ENCODE results near the gene AQR. TPM values are rescaled to one million over a fixed set of nuclear protein-coding genes. Genes with fewer than 3 reads are reported as not detected.

AQR gene
- total and polyA plus RNA-seq, 2 of the 8 experiments (the other 6 are each of a cell fraction or from before 2014, with no cell fraction given) = 34.5 to 57.6 TPM

DNA sequence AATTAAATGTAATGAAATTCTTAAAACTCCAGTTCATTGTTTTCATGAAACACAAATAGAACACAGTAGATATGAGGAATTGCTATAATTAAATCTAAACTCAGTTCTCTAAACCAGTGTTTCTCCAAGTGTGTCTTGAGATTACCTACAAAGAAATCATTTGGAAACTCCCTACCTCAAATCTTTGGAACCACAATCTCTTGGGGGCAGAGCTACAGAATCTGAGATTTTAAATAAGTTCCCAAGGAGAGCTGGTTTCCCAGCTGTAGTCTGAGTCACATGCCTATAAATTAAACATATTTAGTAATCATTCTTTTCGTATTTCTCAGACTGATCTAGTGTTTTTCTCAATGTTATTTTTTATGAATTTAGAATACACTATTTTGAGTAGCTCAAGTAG, 157.2 kb downstream of the AQR start:
- 86% methylated on average over 1 of the region's 1 CpG; no CpG with 5 or more reads in 1 of the 2 experiments for WGBS, 2 experiments (ENCODE audit: extremely low coverage in 1 of 2, insufficient coverage in 1 of 2, insufficient read length in 1 of 2, insufficient replicate concordance in 2 of 2, low coverage in 1 of 2, low lambda C conversion rate in 2 of 2, missing lambda C conversion rate in 1 of 2)
- Histone ChIP-seq H3K4me3 (ENCODE audit: extremely low read depth in 1 of 4, insufficient read depth in 2 of 4, low read depth in 3 of 4, low read length in 4 of 4) (no peak overlapping the region), H3K9ac (replicated peaks in 1 of 4; ENCODE audit: extremely low read depth in 1 of 4, low read depth in 3 of 4, low read length in 3 of 4) (no peak overlapping the region), H3K27me3 (replicated peaks in 1 of 4; ENCODE audit: control insufficient read depth in 3 of 4, extremely low read depth in 1 of 4, insufficient read depth in 3 of 4, low read length in 3 of 4) (no peaks in the 10 kb centered on the region), H3K4ac (replicated peaks; ENCODE audit: insufficient read length, low read depth, low read length) (no peak overlapping the region), H2BK5ac (ENCODE audit: low read depth, low read length) (no peak overlapping the region), H3K23me2 (ENCODE audit: low read depth, low read length) (no peaks in the 10 kb centered on the region), H3K79me2 (ENCODE audit: control insufficient read depth in 1 of 2, insufficient read depth in 2 of 2, low read length in 2 of 2) (no peaks in the 10 kb centered on the region), H3K4me2 (ENCODE audit: insufficient read depth in 1 of 2, low read depth in 2 of 2, low read length in 2 of 2) (no peak overlapping the region), H2BK15ac (ENCODE audit: low read length) (no peak overlapping the region), H3K4me1 (replicated peaks in 1 of 4; ENCODE audit: control insufficient read depth in 3 of 4, insufficient read depth in 4 of 4, low read length in 3 of 4) (no peaks in the 10 kb centered on the region; a peak in 1 of 7 replicates), H4K91ac (replicated peaks; ENCODE audit: insufficient read length, low read length) (no peak overlapping the region), H3K18ac (ENCODE audit: extremely low read depth, low read length) (no peak overlapping the region), H4K20me1 (replicated peaks in 1 of 2; ENCODE audit: control insufficient read depth in 1 of 2, insufficient read depth in 2 of 2, low read length in 2 of 2) (no peaks in the 10 kb centered on the region), H3K23ac (ENCODE audit: insufficient read length) (no peak overlapping the region), H2BK20ac (ENCODE audit: low read length) (no peak overlapping the region), H3K9me3 (ENCODE audit: insufficient read depth in 2 of 2, low read depth in 1 of 2, low read length in 1 of 2) (no peaks in the 10 kb centered on the region), H3K27ac (ENCODE audit: low read depth, low read length) (no peak overlapping the region), H2BK12ac (ENCODE audit: low read depth, low read length) (no peak overlapping the region), H3K36me3 (ENCODE audit: control insufficient read depth in 2 of 4, insufficient read depth in 4 of 4, low read length in 3 of 4) (no peaks in the 10 kb centered on the region), H3K14ac (ENCODE audit: insufficient read length) (no peak overlapping the region), H3K79me1 (ENCODE audit: low read depth, low read length) (no peaks in the 10 kb centered on the region), H4K8ac (ENCODE audit: extremely low read depth, insufficient read depth, low read length) (no peak overlapping the region), H3K56ac (replicated peaks; ENCODE audit: insufficient read length, low read depth, low read length) (no peak overlapping the region), H2AFZ (ENCODE audit: low read length) (no peak overlapping the region), H2BK120ac (replicated peaks; ENCODE audit: low read depth, low read length) (no peak overlapping the region), H4K5ac (ENCODE audit: insufficient read length, low read depth, low read length) (no peak overlapping the region), H2AK5ac (ENCODE audit: low read depth, low read length) (no peak overlapping the region)
- CTCF ChIA-PET (ENCODE audit: partially characterized antibody) = interaction anchor here (0.9 to 1.6 kb wide), 4 partner anchors 13 to 201 kb away, joined by 3 to 5 read pairs (median 4); no protein-coding TSS in a partner anchor
- FAIRE-seq (no peak), DNase-seq (ENCODE audit: low read depth in 1 of 2, low spot score in 2 of 2) (no peak)
- TF ChIP-seq SIRT6 (IDR thresholded peaks at IDR 0.05; ENCODE audit: low read length) = no peak
- POLR2A ChIA-PET (ENCODE audit: partially characterized antibody) = no interaction called here
